ENCODE measurements around the gene PCDH9.

PCDH9 gene

GRCh38 chr13:66962953-66963352 is 267.2 kb downstream of the PCDH9 start:
- no peak for DNase-seq (ENCODE audit: low read depth, low spot score)
- no peak overlapping the region for H3K27ac ChIP-seq
- TF ChIP-seq POLR2AphosphoS5 (IDR thresholded peaks at IDR 0.05; ENCODE audit: borderline replicate concordance, low read depth, low read length) (no peak), FOXP2 (optimal IDR thresholded peaks at IDR 0.05; ENCODE audit: control extremely low read depth, extremely low read length, insufficient read depth) (no peak), EZH2 (IDR thresholded peaks at IDR 0.05) (no peak)
- H3K36me3 ChIP-seq (ENCODE audit: insufficient read depth, low read length) = no peaks in the 10 kb centered on the region
- H3K9ac ChIP-seq (ENCODE audit: insufficient read length) = no peak overlapping the region
- no peaks in the 10 kb centered on the region for H3K9me3 ChIP-seq (ENCODE audit: low read depth, low read length)
- no peak overlapping the region for H3K4me3 ChIP-seq

DNA sequence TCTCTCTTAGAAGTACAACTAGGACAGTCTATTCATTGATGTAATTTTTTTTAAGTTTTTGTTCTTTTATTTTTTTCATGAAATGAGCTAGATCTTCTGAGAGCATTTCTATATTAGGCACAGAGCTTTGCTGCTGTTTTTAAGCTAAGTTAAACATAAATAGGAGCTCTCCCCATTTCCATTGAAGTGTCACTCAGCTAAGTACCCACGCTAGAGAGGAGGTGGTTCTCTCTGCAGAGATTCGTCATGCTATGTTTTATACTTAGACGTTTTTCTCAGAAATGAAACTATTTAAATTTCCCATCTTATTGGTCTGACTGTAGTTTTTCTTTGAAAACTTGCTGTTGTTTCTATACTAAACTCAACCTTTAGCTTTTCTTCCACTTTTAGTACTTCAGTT is 271.5 kb downstream of the PCDH9 start:
- H3K36me3 ChIP-seq (ENCODE audit: insufficient read depth, low read length) = no peaks in the 10 kb centered on the region
- no peak overlapping the region for H3K9ac ChIP-seq (ENCODE audit: insufficient read length)
- no peak for DNase-seq (ENCODE audit: low read depth, low spot score)
- H3K4me3 ChIP-seq = no peak overlapping the region
- H3K9me3 ChIP-seq (ENCODE audit: low read depth, low read length) = no peaks in the 10 kb centered on the region
- TF ChIP-seq FOXP2 (optimal IDR thresholded peaks at IDR 0.05; ENCODE audit: control extremely low read depth, extremely low read length, insufficient read depth) (no peak), POLR2AphosphoS5 (IDR thresholded peaks at IDR 0.05; ENCODE audit: borderline replicate concordance, low read depth, low read length) (no peak)
- H3K27ac ChIP-seq = no peak overlapping the region

GRCh38 chr13:66952507-66952906 is 277.6 kb downstream of the PCDH9 start:
- DNase-seq (ENCODE audit: low read depth, low spot score) = no peak
- H3K9ac ChIP-seq (ENCODE audit: insufficient read length) = no peak overlapping the region
- H3K36me3 ChIP-seq (ENCODE audit: insufficient read depth, low read length) = no peaks in the 10 kb centered on the region
- no peak overlapping the region for H3K4me3 ChIP-seq
- H3K9me3 ChIP-seq (ENCODE audit: low read depth, low read length) = no peaks in the 10 kb centered on the region
- no peak overlapping the region for H3K27ac ChIP-seq
- TF ChIP-seq POLR2AphosphoS5 (IDR thresholded peaks at IDR 0.05; ENCODE audit: borderline replicate concordance, low read depth, low read length) (no peak), EZH2 (IDR thresholded peaks at IDR 0.05) (no peak), FOXP2 (optimal IDR thresholded peaks at IDR 0.05; ENCODE audit: control extremely low read depth, extremely low read length, insufficient read depth) (no peak)

- DNase-seq (ENCODE audit: low read depth, low spot score) = no peak
- H3K27ac ChIP-seq = no peak overlapping the region
- no peak for TF ChIP-seq FOXP2 (optimal IDR thresholded peaks at IDR 0.05; ENCODE audit: control extremely low read depth, extremely low read length, insufficient read depth)
- no peak for TF ChIP-seq POLR2AphosphoS5 (IDR thresholded peaks at IDR 0.05; ENCODE audit: borderline replicate concordance, low read depth, low read length)
- no peak for TF ChIP-seq EZH2 (IDR thresholded peaks at IDR 0.05)
Measured at GRCh38 chr13:66951426-66951825, 278.7 kb downstream of the PCDH9 start.

DNA sequence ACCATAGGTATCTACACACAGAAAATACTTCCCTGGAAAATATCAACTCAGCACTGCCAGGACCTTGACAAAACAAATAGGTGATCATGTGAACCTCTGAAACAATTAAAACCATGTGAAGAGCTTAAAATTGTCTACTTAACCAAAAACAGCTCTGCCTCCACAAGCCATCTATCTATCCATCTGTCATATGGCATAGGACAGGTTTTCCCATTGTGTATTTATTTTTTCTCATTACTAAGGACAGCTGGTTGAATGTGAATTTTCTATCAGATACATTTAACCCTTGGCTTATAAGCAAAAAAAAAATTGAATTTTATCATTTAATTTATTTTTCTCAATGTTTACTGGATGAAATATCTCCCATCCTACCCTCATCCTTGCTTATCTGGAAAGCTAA is 279.5 kb downstream of the PCDH9 start:
- TF ChIP-seq POLR2AphosphoS5 (IDR thresholded peaks at IDR 0.05; ENCODE audit: borderline replicate concordance, low read depth, low read length) = no peak
- no peak for TF ChIP-seq EZH2 (IDR thresholded peaks at IDR 0.05)
- TF ChIP-seq FOXP2 (optimal IDR thresholded peaks at IDR 0.05; ENCODE audit: control extremely low read depth, extremely low read length, insufficient read depth) = no peak
- H3K27ac ChIP-seq = no peak overlapping the region
- H3K9ac ChIP-seq (ENCODE audit: insufficient read length) = no peak overlapping the region
- DNase-seq (ENCODE audit: low read depth, low spot score) = no peak
- no peaks in the 10 kb centered on the region for H3K36me3 ChIP-seq (ENCODE audit: insufficient read depth, low read length)
- H3K9me3 ChIP-seq (ENCODE audit: low read depth, low read length) = no peaks in the 10 kb centered on the region
- no peak overlapping the region for H3K4me3 ChIP-seq

More at GRCh38 chr13:66951426-66951825, 278.7 kb downstream of the PCDH9 start:
- H3K9ac ChIP-seq (ENCODE audit: insufficient read length) = no peak overlapping the region
- no peaks in the 10 kb centered on the region for H3K9me3 ChIP-seq (ENCODE audit: low read depth, low read length)
- no peak overlapping the region for H3K4me3 ChIP-seq
- H3K36me3 ChIP-seq (ENCODE audit: insufficient read depth, low read length) = no peaks in the 10 kb centered on the region

DNA sequence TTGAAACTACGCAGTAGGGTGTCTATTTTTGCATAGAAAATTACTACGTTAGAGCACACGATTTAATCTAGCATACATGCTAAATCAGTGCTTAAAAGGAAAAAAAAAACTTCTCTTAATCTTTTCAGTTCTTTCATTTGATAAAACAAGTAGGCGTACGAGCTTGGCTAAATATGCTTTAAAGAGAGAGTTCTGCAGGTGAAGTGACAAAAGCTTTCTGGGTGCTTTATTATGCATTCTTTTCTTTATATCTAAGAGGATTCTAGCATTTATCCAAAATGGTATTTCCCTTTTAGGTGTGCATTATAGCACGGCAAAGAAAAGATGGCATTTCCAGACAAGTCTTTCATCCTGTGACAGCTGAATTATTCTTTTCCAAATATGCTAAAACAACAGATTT is 281.2 kb downstream of the PCDH9 start:
- Histone ChIP-seq H3K36me3 (ENCODE audit: insufficient read depth, low read length) (no peaks in the 10 kb centered on the region), H3K9ac (ENCODE audit: insufficient read length) (no peak overlapping the region), H3K9me3 (ENCODE audit: low read depth, low read length) (no peaks in the 10 kb centered on the region), H3K27ac (no peak overlapping the region), H3K4me3 (no peak overlapping the region)
- no peak for DNase-seq (ENCODE audit: low read depth, low spot score)
- no peak for TF ChIP-seq FOXP2 (optimal IDR thresholded peaks at IDR 0.05; ENCODE audit: control extremely low read depth, extremely low read length, insufficient read depth)
- no peak for TF ChIP-seq POLR2AphosphoS5 (IDR thresholded peaks at IDR 0.05; ENCODE audit: borderline replicate concordance, low read depth, low read length)
- TF ChIP-seq EZH2 (IDR thresholded peaks at IDR 0.05) = no peak

DNA sequence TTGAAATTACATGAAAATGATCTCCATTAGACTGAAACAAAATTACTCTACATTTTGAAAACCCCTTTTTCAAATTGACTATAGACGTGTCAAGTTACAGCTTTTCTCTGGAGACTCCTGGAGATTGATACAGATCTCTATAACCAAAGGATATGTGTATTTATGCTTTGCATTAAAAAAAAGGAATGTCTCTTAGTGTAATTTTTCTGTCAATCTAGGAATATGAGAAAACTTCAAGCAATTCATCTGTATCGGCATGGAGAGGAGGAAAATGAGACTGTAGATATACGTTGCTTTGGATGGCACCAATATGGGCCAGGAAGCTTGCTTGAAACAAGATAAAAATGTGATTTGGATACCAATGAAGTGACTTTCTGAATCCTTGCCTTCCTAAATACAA is 286.6 kb downstream of the PCDH9 start:
- no peak overlapping the region for H3K4me3 ChIP-seq

DNA sequence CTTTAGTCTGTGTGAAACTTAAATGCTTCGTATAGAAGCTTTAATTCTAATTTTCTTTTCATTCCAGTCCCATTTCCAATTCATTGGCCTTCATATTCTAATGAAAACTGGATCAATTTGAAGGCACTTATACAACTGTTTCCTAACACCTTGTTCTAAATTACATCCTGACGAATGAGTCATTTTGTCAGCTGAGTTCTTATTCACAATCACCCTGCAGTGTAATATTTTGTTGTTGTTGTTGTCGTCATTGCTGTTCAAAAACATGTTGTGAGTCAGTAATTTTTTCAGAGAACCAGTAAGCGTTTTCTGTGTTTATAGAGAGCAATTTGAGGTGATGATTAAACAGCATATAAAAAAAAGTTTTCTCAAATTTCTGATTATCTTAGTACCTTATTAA is 290.0 kb downstream of the PCDH9 start:
- Histone ChIP-seq H3K9ac (ENCODE audit: insufficient read length) (no peak overlapping the region), H3K27ac (no peak overlapping the region), H3K9me3 (ENCODE audit: low read depth, low read length) (no peaks in the 10 kb centered on the region), H3K36me3 (ENCODE audit: insufficient read depth, low read length) (no peaks in the 10 kb centered on the region), H3K4me3 (no peak overlapping the region)
- TF ChIP-seq POLR2AphosphoS5 (IDR thresholded peaks at IDR 0.05; ENCODE audit: borderline replicate concordance, low read depth, low read length) (no peak), FOXP2 (optimal IDR thresholded peaks at IDR 0.05; ENCODE audit: control extremely low read depth, extremely low read length, insufficient read depth) (no peak), EZH2 (IDR thresholded peaks at IDR 0.05) (no peak)
- DNase-seq (ENCODE audit: low read depth, low spot score) = no peak

More for the DNA sequence above, 286.6 kb downstream of the PCDH9 start:
- TF ChIP-seq FOXP2 (optimal IDR thresholded peaks at IDR 0.05; ENCODE audit: control extremely low read depth, extremely low read length, insufficient read depth) (no peak), POLR2AphosphoS5 (IDR thresholded peaks at IDR 0.05; ENCODE audit: borderline replicate concordance, low read depth, low read length) (no peak), EZH2 (IDR thresholded peaks at IDR 0.05) (no peak)
- no peak overlapping the region for H3K9ac ChIP-seq (ENCODE audit: insufficient read length)
- no peak overlapping the region for H3K27ac ChIP-seq
- no peaks in the 10 kb centered on the region for H3K9me3 ChIP-seq (ENCODE audit: low read depth, low read length)
- no peaks in the 10 kb centered on the region for H3K36me3 ChIP-seq (ENCODE audit: insufficient read depth, low read length)
- DNase-seq (ENCODE audit: low read depth, low spot score) = no peak

GRCh38 chr13:66937423-66937822 is 292.7 kb downstream of the PCDH9 start:
- H3K9ac ChIP-seq (ENCODE audit: insufficient read length) = no peak overlapping the region
- no peaks in the 10 kb centered on the region for H3K9me3 ChIP-seq (ENCODE audit: low read depth, low read length)
- no peak for DNase-seq (ENCODE audit: low read depth, low spot score)
- no peak overlapping the region for H3K27ac ChIP-seq
- H3K4me3 ChIP-seq = no peak overlapping the region
- H3K36me3 ChIP-seq (ENCODE audit: insufficient read depth, low read length) = no peaks in the 10 kb centered on the region
- TF ChIP-seq POLR2AphosphoS5 (IDR thresholded peaks at IDR 0.05; ENCODE audit: borderline replicate concordance, low read depth, low read length) = no peak
- TF ChIP-seq EZH2 (IDR thresholded peaks at IDR 0.05) = no peak
- no peak for TF ChIP-seq FOXP2 (optimal IDR thresholded peaks at IDR 0.05; ENCODE audit: control extremely low read depth, extremely low read length, insufficient read depth)
